Measurements from ENCODE around the gene EAF2.
"Not testable (repeated sequence)": the region's sequence is repeated elsewhere in the genome, so short reads cannot be mapped to it uniquely, and the experiment has no call there.

Gene EAF2

GRCh38 chr3:121834671-121835464 lies at the start of gene EAF2, which contains the start of gene IQCB1:
Gene EAF2 (plus strand): TSS chr3:121835209. CDS start chr3:121835286, 77 bp downstream.
Gene IQCB1 (minus strand): TSS chr3:121835060. CDS start chr3:121828960, 6,100 bp downstream.
- peak; percentile 10 for FAIRE-seq

GRCh38 chr3:121786485-121786884 lies 48.5 kb upstream of the EAF2 start:
- no peak for FAIRE-seq

- FAIRE-seq, result no peak
These were observed 41.9 kb upstream of the EAF2 start for GRCh38 chr3:121793078-121793477.

GRCh38 chr3:121794264-121794983 lies 40.6 kb upstream of the EAF2 start:
- FAIRE-seq, result no peak

- FAIRE-seq, result peak; percentile 41
These were observed 38.0 kb upstream of the EAF2 start for GRCh38 chr3:121796970-121797369.

GRCh38 chr3:121800906-121801305 lies 34.1 kb upstream of the EAF2 start:
- no peak for FAIRE-seq

- peak; percentile 85 for FAIRE-seq
These were observed 31.2 kb upstream of the EAF2 start for GRCh38 chr3:121803771-121804320.

GRCh38 chr3:121809249-121809648 lies 25.8 kb upstream of the EAF2 start:
- no peak for FAIRE-seq

GRCh38 chr3:121817753-121818152 lies 17.3 kb upstream of the EAF2 start:
- no peak for FAIRE-seq

- no peak for FAIRE-seq
These were observed 16.4 kb upstream of the EAF2 start for GRCh38 chr3:121818578-121818977.

- FAIRE-seq, result no peak
These were observed 15.8 kb upstream of the EAF2 start for GRCh38 chr3:121819236-121819635.

- no peak for FAIRE-seq
These were observed 13.4 kb upstream of the EAF2 start for GRCh38 chr3:121821421-121822199.

GRCh38 chr3:121822973-121823372 lies 12.0 kb upstream of the EAF2 start:
- FAIRE-seq, result no peak

GRCh38 chr3:121834157-121834670 lies 795 bp upstream of the EAF2 start:
- no peak for FAIRE-seq

GRCh38 chr3:121835465-121835801 lies 424 bp downstream of the EAF2 start:
- no peak for FAIRE-seq

- no peak for FAIRE-seq
These were observed 1.1 kb downstream of the EAF2 start for GRCh38 chr3:121836064-121836463.

- FAIRE-seq, result peak; percentile 45
These were observed 1.5 kb downstream of the EAF2 start for GRCh38 chr3:121836481-121836880.

GRCh38 chr3:121839962-121840361 lies 5.0 kb downstream of the EAF2 start:
- no peak for FAIRE-seq

GRCh38 chr3:121844892-121845291 lies 9.9 kb downstream of the EAF2 start:
- FAIRE-seq, result no peak

- FAIRE-seq, result no peak
These were observed 17.2 kb downstream of the EAF2 start for GRCh38 chr3:121852256-121852655.

GRCh38 chr3:121855555-121855954 lies 20.5 kb downstream of the EAF2 start:
- no peak for FAIRE-seq

GRCh38 chr3:121857778-121858177 lies 22.8 kb downstream of the EAF2 start:
- not testable (repeated sequence) for FAIRE-seq

GRCh38 chr3:121863247-121863646 lies 28.2 kb downstream of the EAF2 start:
- not testable (repeated sequence) for FAIRE-seq
